NCI-H345 (cell line): ENCODE data around the gene PPP1R2C.

Source experiments
- DNase-seq: peaks from one replicate; lab custom pipeline; 2025; lab: John Stamatoyannopoulos, UW

PPP1R2C gene

DNA sequence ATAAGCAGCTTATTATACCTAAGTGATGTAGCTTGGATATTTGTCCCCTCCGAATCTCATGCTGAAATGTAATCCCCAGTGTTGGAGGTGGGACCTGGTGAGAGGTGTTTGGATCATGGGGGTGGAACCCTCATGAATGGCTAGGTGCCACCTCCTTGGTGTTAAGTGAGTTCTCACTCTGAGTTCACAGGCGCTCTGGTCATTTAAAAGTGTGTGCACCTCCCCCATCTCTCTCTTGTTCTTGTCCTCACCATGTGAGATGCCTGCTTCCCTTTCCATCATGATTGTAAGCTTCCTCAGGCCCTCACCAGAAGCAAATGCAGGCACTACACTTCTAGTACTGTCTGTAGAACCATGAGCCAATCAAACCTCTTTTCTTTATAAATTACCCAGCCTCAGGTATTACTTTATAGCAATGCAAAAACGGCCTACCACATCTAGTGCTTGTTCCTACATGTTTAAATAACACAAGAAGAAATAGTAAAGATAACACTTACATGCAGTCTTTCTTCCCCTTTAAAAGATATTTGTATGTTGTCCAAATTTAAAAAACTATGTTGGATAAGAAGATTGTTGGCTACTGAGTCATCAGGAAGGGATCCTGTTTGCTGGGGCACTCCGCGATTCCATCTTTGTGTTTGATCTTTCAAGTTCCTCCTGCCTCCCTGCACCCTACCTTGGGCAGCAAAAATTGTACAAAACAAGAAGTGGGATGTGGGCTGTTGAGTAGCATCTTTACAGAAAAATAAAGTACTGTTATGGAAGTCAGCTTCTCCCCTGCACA lies 29.7 kb downstream of the PPP1R2C start:
- DNase-seq: no peak

- no peak for DNase-seq
These were observed 31.4 kb downstream of the PPP1R2C start for GRCh38 chrX:42746606-42747005.

GRCh38 chrX:42740456-42740855 lies 37.5 kb downstream of the PPP1R2C start:
- no peak for DNase-seq

- DNase-seq: no peak
These were observed 38.2 kb downstream of the PPP1R2C start for GRCh38 chrX:42739741-42740140.

DNA sequence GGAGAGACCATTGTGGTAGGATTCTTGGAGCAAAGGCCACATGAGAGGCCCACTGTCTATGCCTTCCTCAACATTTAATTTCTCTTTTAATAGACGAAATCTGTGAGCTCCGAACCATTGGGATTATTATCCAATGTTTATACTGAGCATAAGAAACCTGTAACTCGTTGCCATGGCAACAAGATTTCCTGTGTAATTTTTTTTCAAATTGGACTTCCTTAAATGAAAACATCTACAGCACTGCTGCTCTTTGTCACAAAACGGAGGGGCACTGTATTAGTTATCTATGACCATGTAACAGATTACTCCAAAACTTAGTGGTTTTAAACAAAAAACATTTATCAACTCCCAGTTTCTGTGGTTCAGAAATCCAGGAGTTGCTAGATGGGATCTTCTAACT lies 38.7 kb downstream of the PPP1R2C start:
- DNase-seq: no peak

GRCh38 chrX:42738552-42738951 lies 39.4 kb downstream of the PPP1R2C start:
- no peak for DNase-seq

GRCh38 chrX:42735250-42735649 lies 42.7 kb downstream of the PPP1R2C start:
- no peak for DNase-seq

GRCh38 chrX:42732506-42732905 lies 45.5 kb downstream of the PPP1R2C start:
- no peak for DNase-seq
